Common myeloid progenitor, CD34-positive (primary cell): ENCODE data around the gene GPD1L.

Experiments used
- CTCF ChIA-PET: fragments of 350-600 bp; sonication (Branson Sonifier 250); formaldehyde crosslinking; loops from one replicate; lab custom pipeline; 2021; ENCODE audit warnings: antibody characterized with exemption; lab: Charles Lee
- POLR2A ChIA-PET: fragments of 350-600 bp; sonication (Branson Sonifier 250); formaldehyde crosslinking; loops from one replicate; lab custom pipeline; 2021; ENCODE audit warnings: antibody characterized with exemption; lab: Charles Lee
- DNase-seq, 3 donors: peaks; one replicate each; pipeline versions ENCODE4 v3.0.0 to v3.0.0-alpha.2; 2013
- H3K27ac ChIP-seq, 2 experiments: 1 replicate in 1 of 2; 2 replicates in 1 of 2; pipeline ENCODE4 v1.7.0; 2013; ENCODE audit warnings: inconsistent platforms in 2 of 2, low read length in 2 of 2, mild to moderate bottlenecking in 2 of 2, low read depth in 1 of 2, moderate library complexity in 1 of 2; ENCODE audit not compliant: severe bottlenecking in 2 of 2, insufficient read depth in 1 of 2, poor library complexity in 1 of 2
- H3K27me3 ChIP-seq, 5 experiments: replicated peaks in 2 of 5; 1 replicate in 3 of 5; 2 replicates in 2 of 5; pipeline versions ENCODE4 v1.6.1 to v1.7.0; 2013; ENCODE audit warnings: low read length in 4 of 5, mild to moderate bottlenecking in 2 of 5, moderate library complexity in 2 of 5, inconsistent platforms in 1 of 5; ENCODE audit not compliant: insufficient read depth in 5 of 5, control insufficient read depth in 4 of 5
- H3K36me3 ChIP-seq, 4 experiments: 1 replicate in 2 of 4; 2 replicates in 2 of 4; pipeline versions ENCODE4 v1.6.1 to v1.7.0; 2013; ENCODE audit warnings: low read length in 3 of 4, control low read depth in 1 of 4, mild to moderate bottlenecking in 1 of 4; ENCODE audit not compliant: control insufficient read depth in 4 of 4, insufficient read depth in 4 of 4
- H3K4me1 ChIP-seq, 4 experiments: 1 replicate in 3 of 4; 2 replicates in 1 of 4; pipeline versions ENCODE4 v1.6.1 to v1.7.1; 2013; ENCODE audit warnings: low read length in 3 of 4, mild to moderate bottlenecking in 3 of 4, control low read depth in 1 of 4, inconsistent platforms in 1 of 4, moderate library complexity in 1 of 4; ENCODE audit not compliant: control insufficient read depth in 4 of 4, insufficient read depth in 4 of 4; ENCODE audit errors: control extremely low read depth in 1 of 4
- H3K4me3 ChIP-seq, 7 experiments: 1 replicate in 4 of 7; 2 replicates in 3 of 7; pipeline versions ENCODE4 v1.5.1 to v1.7.0; 2013; ENCODE audit warnings: mild to moderate bottlenecking in 7 of 7, low read length in 6 of 7, moderate library complexity in 6 of 7, inconsistent platforms in 2 of 7, low read depth in 2 of 7, control low read depth in 1 of 7; ENCODE audit not compliant: insufficient read depth in 4 of 7, control insufficient read depth in 1 of 7; ENCODE audit errors: extremely low read depth in 1 of 7
- H3K9me3 ChIP-seq, 5 experiments: 1 replicate in 4 of 5; 2 replicates in 1 of 5; pipeline versions ENCODE4 v1.6.1 to v1.7.1; 2013; ENCODE audit warnings: low read length in 4 of 5, mild to moderate bottlenecking in 2 of 5, inconsistent platforms in 1 of 5, low read depth in 1 of 5, moderate library complexity in 1 of 5; ENCODE audit not compliant: control insufficient read depth in 4 of 5, insufficient read depth in 2 of 5; ENCODE audit errors: control extremely low read depth in 1 of 5
- WGBS: methylation state at CpG from one replicate; pipeline ENCODE4 v1.1.5; 2013; ENCODE audit not compliant: insufficient coverage; 5-methylcytosine and 5-hydroxymethylcytosine counted together

GPD1L gene

DNA sequence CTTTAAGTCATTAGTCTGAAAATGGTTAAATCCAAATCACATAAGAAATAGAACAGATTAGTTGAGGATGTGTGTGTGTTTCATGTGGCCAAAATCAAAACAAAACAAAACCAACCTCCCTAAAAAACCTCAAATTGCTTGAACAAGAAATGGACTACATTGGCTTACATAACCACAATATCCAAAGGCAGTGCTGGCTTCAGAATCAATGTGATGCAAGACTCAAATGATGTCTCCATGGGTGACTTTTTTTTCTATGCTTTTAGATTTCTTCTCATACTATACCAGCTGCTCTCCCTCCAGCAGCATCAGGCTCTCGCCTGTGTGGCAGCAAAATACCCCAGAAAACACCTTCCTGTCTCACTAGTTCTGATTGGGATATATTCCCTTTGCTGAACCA, 96.1 kb downstream of the GPD1L start:
- POLR2A ChIA-PET: no interaction called here
- Histone ChIP-seq H3K27ac (no peak overlapping the region), H3K9me3 (no peaks in the 10 kb centered on the region), H3K27me3 (no peaks in the 10 kb centered on the region), H3K4me1 (peaks cover 0 to 4% (median 0%) of the 10 kb centered on the region in 4 experiments), H3K36me3 (no peaks in the 10 kb centered on the region), H3K4me3 (no peak overlapping the region)
- DNase-seq: no peak
- CTCF ChIA-PET: interaction anchor here (0.8 kb wide), 1 partner anchor 82 kb away, joined by 3 read pairs; no protein-coding TSS in a partner anchor
- no CpG with 5 or more reads among the region's 1 CpG for WGBS

DNA sequence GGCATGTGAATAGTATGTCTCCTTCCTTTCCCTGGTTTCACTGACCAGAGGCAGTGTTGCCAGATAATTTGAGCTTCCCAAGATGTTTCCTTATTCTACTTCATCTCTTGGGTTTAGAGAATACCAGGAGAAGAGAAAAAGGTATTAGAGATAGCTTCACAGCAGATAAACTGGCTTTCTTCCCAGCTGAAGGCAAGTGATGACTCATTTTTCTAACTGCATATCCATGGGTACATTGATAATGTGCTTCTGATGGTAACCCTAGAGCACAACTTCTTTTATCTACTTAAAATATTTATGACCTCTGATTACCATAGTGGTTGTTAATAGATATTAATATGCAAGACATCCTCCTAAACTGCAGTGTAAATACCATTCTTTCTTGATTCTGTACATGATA, 97.4 kb downstream of the GPD1L start:
- peaks cover 0 to 4% (median 0%) of the 10 kb centered on the region in 4 experiments for H3K4me1 ChIP-seq
- no peak overlapping the region for H3K4me3 ChIP-seq
- no peaks in the 10 kb centered on the region for H3K9me3 ChIP-seq
- H3K27ac ChIP-seq: no peak overlapping the region
- H3K36me3 ChIP-seq: no peaks in the 10 kb centered on the region
- ChIA-PET POLR2A (no interaction called here), CTCF (interaction anchor here (1.3 kb wide), 1 partner anchor 17 kb away, joined by 3 read pairs; no protein-coding TSS in a partner anchor)
- H3K27me3 ChIP-seq: no peaks in the 10 kb centered on the region
- no peak for DNase-seq

DNA sequence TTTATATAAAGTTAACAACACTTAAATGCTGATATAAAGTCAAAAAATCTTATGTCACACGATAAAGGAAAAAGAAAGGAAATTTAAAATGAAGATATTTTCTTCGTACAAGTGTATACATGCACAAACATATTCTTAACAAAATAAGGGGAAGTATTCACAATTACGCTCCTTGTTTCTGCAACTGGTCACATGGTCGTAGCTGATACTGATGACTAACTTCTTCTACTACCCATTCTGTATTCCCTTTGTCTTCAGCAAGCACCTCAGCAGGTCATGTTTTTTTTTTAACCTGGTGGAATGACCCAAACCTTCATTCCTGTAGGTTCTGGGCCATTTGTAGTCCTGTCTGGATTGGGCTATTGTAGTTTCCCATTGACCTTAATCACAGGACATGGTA, 102.0 kb downstream of the GPD1L start:
- H3K27me3 ChIP-seq: no peaks in the 10 kb centered on the region
- ChIA-PET POLR2A (no interaction called here), CTCF (interaction anchor here (0.6 to 1.9 kb wide), 3 partner anchors 13 to 713 kb away, joined by 3 to 4 read pairs (median 3); no protein-coding TSS in a partner anchor)
- 28% methylated on average over 2 of the region's 4 CpGs for WGBS
- H3K27ac ChIP-seq: no peak overlapping the region
- H3K9me3 ChIP-seq: no peaks in the 10 kb centered on the region
- no peaks in the 10 kb centered on the region for H3K4me1 ChIP-seq
- H3K4me3 ChIP-seq: no peak overlapping the region
- H3K36me3 ChIP-seq: no peaks in the 10 kb centered on the region
- peak; percentile 5 to 67 (median 55) for DNase-seq

DNA sequence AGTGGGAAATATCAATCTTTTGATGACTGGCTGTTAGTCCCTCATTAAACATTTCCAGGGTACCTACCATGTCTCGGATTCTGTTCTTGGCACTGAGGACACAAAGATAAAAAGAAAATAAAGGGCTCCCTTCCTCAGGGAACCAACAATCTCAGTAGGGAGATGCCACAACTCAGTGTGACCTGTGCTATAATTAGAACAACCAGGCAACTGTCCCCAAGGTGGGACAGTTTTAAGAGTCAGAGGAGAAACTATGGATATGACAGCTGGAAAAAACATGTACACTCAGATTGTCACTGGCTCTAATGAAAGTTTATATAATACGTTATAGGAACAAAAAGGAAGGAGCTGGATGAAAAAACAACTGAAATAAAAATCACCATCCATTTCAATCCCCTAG, 108.8 kb downstream of the GPD1L start:
- WGBS: 100% methylated on average over 1 of the region's 2 CpGs
- POLR2A ChIA-PET: no interaction called here
- CTCF ChIA-PET: interaction anchor here (0.7 to 1.7 kb wide), 3 partner anchors 10 to 30 kb away, joined by 3 to 4 read pairs (median 3); no protein-coding TSS in a partner anchor

DNA sequence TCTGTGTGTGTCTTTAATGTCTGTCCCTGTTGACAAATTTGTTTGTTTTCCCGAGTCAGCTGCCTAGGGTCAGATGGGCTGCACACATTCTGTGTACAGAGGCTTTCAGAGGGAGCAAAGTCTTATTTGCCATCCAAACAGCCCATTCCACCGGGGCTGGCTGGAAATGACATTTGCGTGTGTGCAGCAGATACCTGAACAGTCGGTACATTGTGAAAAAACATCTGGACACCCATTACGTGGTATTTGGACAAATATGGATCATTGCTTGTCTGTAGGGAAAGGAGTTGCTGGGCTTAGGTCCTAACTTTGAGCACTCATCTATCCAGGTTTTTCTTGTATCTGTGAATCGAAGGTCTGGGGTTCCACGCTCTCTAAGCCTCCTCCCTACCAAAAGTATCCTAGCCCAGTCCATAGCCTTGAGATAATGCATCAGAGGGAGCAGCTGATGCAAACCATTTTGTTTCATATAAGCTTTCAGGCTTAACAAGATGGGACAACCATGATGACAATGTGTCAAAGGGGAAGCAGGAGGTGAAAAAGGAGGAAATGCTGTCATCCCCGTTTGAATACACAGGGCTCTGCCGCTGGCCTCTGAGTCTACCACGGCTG, 109.9 kb downstream of the GPD1L start:
- WGBS: 94% methylated on average over 3 of the region's 10 CpGs
- peaks cover 0 to 4% (median 2%) of the 10 kb centered on the region in 5 experiments for H3K9me3 ChIP-seq
- CTCF ChIA-PET: interaction anchor here (1.7 to 1.8 kb wide), 2 partner anchors 9 to 12 kb away, joined by 3 to 4 read pairs; no protein-coding TSS in a partner anchor
- POLR2A ChIA-PET: no interaction called here
- H3K27ac ChIP-seq: no peak overlapping the region
- peaks cover 0 to 3% (median 0%) of the 10 kb centered on the region in 4 experiments for H3K4me1 ChIP-seq
- H3K4me3 ChIP-seq: no peak overlapping the region
- no peaks in the 10 kb centered on the region for H3K27me3 ChIP-seq
- DNase-seq: peak in 1 of 3 donors; percentile 19
- no peaks in the 10 kb centered on the region for H3K36me3 ChIP-seq

More for the DNA sequence above, 108.8 kb downstream of the GPD1L start:
- peaks cover 0 to 3% (median 0%) of the 10 kb centered on the region in 4 experiments for H3K4me1 ChIP-seq
- H3K36me3 ChIP-seq: no peaks in the 10 kb centered on the region
- no peaks in the 10 kb centered on the region for H3K27me3 ChIP-seq
- DNase-seq: no peak
- H3K4me3 ChIP-seq: no peak overlapping the region
- no peak overlapping the region for H3K27ac ChIP-seq
- H3K9me3 ChIP-seq: peaks cover 0 to 4% (median 2%) of the 10 kb centered on the region in 5 experiments

DNA sequence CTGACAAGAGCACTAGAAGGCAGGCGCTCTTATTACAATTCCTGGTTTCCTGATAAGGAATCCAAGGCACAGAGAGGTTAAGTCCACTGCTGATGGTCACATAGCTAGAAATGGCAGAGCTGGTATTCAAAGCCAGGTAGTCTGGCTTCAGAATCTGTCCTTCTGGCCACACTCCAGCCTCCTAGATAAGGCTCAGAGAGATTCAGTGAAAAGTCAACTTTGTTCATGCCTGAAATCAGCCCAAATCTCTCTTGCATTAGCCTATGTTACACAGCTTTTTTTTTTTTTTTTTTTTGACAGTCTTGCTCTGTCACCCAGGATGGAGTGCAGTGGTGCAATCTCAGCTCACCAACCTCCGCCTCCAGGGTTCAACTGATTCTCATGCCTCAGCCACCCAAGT, 110.9 kb downstream of the GPD1L start:
- H3K36me3 ChIP-seq: no peaks in the 10 kb centered on the region
- H3K9me3 ChIP-seq: peaks cover 0 to 4% (median 2%) of the 10 kb centered on the region in 5 experiments
- ChIA-PET POLR2A (no interaction called here), CTCF (interaction anchor here (1.7 to 1.8 kb wide), 2 partner anchors 11 to 23 kb away, joined by 3 to 6 read pairs; no protein-coding TSS in a partner anchor)
- no peaks in the 10 kb centered on the region for H3K27me3 ChIP-seq
- no peak for DNase-seq
- peaks cover 0 to 3% (median 0%) of the 10 kb centered on the region in 4 experiments for H3K4me1 ChIP-seq
- H3K27ac ChIP-seq: no peak overlapping the region
- H3K4me3 ChIP-seq: no peak overlapping the region
- WGBS: 96% methylated on average over 2 of the region's 2 CpGs
